Neural cell (in vitro differentiated cells): ENCODE measurements around the gene SNRPB. TPM values are rescaled to one million over a fixed set of nuclear protein-coding genes. Genes with fewer than 3 reads are reported as not detected.

Experiments
- H2AFZ ChIP-seq: fragments of 200-600, 300-800 bp; sonication (generic), shearing (Covaris generic); 2 replicates; pipeline ENCODE4 v1.6.0; 2014; ENCODE audit warnings: low read depth, mild to moderate bottlenecking, antibody characterized with exemption, low read length, moderate library complexity
- H3F3A ChIP-seq: fragments of 200-600 bp; shearing (Covaris generic); 2 replicates; pipeline ENCODE4 v1.6.1; 2016; ENCODE audit warnings: mild to moderate bottlenecking, moderate library complexity, mixed read lengths, antibody characterized with exemption, low read length; ENCODE audit not compliant: insufficient read depth, poor library complexity, severe bottlenecking
- H3K27ac ChIP-seq: fragments of 200-600, 300-800 bp; sonication (generic), shearing (Covaris generic); 2 replicates; pipeline ENCODE4 v1.5.1; 2014; ENCODE audit warnings: mild to moderate bottlenecking, low read length, moderate library complexity
- H3K27me3 ChIP-seq: fragments of 300-800, 200-600 bp; sonication (generic), shearing (Covaris generic); 2 replicates; pipeline ENCODE4 v1.6.0; 2014; ENCODE audit warnings: mild to moderate bottlenecking, low read depth, low read length, moderate library complexity; ENCODE audit not compliant: insufficient read depth
- H3K36me3 ChIP-seq: fragments of 300-800, 200-600 bp; sonication (generic), shearing (Covaris generic); 2 replicates; pipeline ENCODE4 v1.5.1; 2014; ENCODE audit warnings: mild to moderate bottlenecking, antibody characterized with exemption, low read length, moderate library complexity; ENCODE audit not compliant: insufficient read depth
- H3K4me2 ChIP-seq: fragments of 300-800, 200-600 bp; sonication (generic), shearing (Covaris generic); 2 replicates; pipeline ENCODE4 v1.6.0; 2014; ENCODE audit warnings: mild to moderate bottlenecking, low read length
- H3K4me3 ChIP-seq: fragments of 300-800, 200-600 bp; sonication (generic), shearing (Covaris generic); 2 replicates; pipeline ENCODE4 v1.5.1; 2014; ENCODE audit warnings: mild to moderate bottlenecking, low read length, moderate library complexity
- H3K79me2 ChIP-seq: fragments of 200-600 bp; shearing (Covaris generic); replicated peaks from 2 replicates; pipeline ENCODE4 v1.6.0; 2014; ENCODE audit warnings: mild to moderate bottlenecking, low read length, moderate library complexity; ENCODE audit not compliant: insufficient read depth
- H3K9ac ChIP-seq: fragments of 300-800, 200-600 bp; sonication (generic), shearing (Covaris generic); 2 replicates; pipeline ENCODE4 v1.6.1; 2016; ENCODE audit warnings: mild to moderate bottlenecking, low read length, mixed read lengths
- H3K9me2 ChIP-seq: fragments of 200-600 bp; shearing (Covaris generic); 2 replicates; pipeline ENCODE4 v1.6.1; 2016; ENCODE audit warnings: mild to moderate bottlenecking, low read length, mixed read lengths; ENCODE audit not compliant: insufficient read depth
- H3K9me3 ChIP-seq: fragments of 200-600, 300-800 bp; sonication (generic), shearing (Covaris generic); 2 replicates; pipeline ENCODE4 v1.6.1; 2016; ENCODE audit warnings: mild to moderate bottlenecking, mixed run types, low read length, moderate library complexity, mixed read lengths
- H4K20me1 ChIP-seq: fragments of 200-600 bp; shearing (Covaris generic); 2 replicates; pipeline ENCODE4 v1.6.1; 2016; ENCODE audit warnings: mild to moderate bottlenecking, mixed run types; ENCODE audit not compliant: insufficient read depth
- EP300 ChIP-seq: fragments of 450-650 bp; conservative IDR thresholded peaks from 2 replicates; pipeline ENCODE4 v1.6.1; 2014; ENCODE audit warnings: antibody characterized with exemption, mild to moderate bottlenecking, moderate library complexity; ENCODE audit not compliant: poor library complexity, severe bottlenecking
- EZH2 ChIP-seq: fragments of 200-600, 300-800 bp; shearing (Covaris generic), sonication (generic); IDR thresholded peaks from 2 replicates; pipeline ENCODE4 v1.6.1; 2014; ENCODE audit warnings: antibody characterized with exemption, low read length, borderline replicate concordance, mild to moderate bottlenecking; ENCODE audit not compliant: insufficient read depth, poor library complexity, severe bottlenecking
- MXI1 ChIP-seq: fragments of 450-650 bp; conservative IDR thresholded peaks from 2 replicates; pipeline ENCODE4 v1.6.1; 2014; ENCODE audit warnings: antibody characterized with exemption, mild to moderate bottlenecking; ENCODE audit not compliant: poor library complexity, severe bottlenecking
- POLR2AphosphoS5 ChIP-seq: IDR thresholded peaks from 2 replicates; pipeline ENCODE4 v1.6.1; 2012
- RAD21 ChIP-seq: fragments of 450-650 bp; conservative IDR thresholded peaks from 2 replicates; pipeline ENCODE4 v1.6.1; 2014; ENCODE audit warnings: antibody characterized with exemption, mild to moderate bottlenecking, moderate library complexity
- SMC3 ChIP-seq: fragments of 450-650 bp; conservative IDR thresholded peaks from 2 replicates; pipeline ENCODE4 v1.6.1; 2014; ENCODE audit warnings: antibody characterized with exemption, mild to moderate bottlenecking, moderate library complexity; ENCODE audit not compliant: poor library complexity
- TAF1 ChIP-seq: IDR thresholded peaks from 2 replicates; pipeline ENCODE4 v1.6.1; 2012; ENCODE audit warnings: low read depth
- polyA plus RNA-seq: library from polyadenylated mRNA; depleted of rRNA; stranded (reverse); fragments of >200 nt; gene quantifications from 2 replicates; pipeline ENCODE4 v1.2.3, GENCODE V29; 2014
- TF ChIP-seq, protein P1 (sequence below): IDR thresholded peaks from 2 replicates; pipeline ENCODE4 v1.6.1; 2012; ENCODE audit warnings: borderline replicate concordance
- TF ChIP-seq, protein P2 (sequence below): fragments of 450-650 bp; IDR thresholded peaks from 2 replicates; pipeline ENCODE4 v1.5.1; 2014; ENCODE audit warnings: antibody characterized with exemption, mild to moderate bottlenecking, moderate library complexity; ENCODE audit not compliant: poor library complexity, severe bottlenecking

The SNRPB gene
- polyA plus RNA-seq, 1 donor from 2014 or later = 289 TPM

DNA sequence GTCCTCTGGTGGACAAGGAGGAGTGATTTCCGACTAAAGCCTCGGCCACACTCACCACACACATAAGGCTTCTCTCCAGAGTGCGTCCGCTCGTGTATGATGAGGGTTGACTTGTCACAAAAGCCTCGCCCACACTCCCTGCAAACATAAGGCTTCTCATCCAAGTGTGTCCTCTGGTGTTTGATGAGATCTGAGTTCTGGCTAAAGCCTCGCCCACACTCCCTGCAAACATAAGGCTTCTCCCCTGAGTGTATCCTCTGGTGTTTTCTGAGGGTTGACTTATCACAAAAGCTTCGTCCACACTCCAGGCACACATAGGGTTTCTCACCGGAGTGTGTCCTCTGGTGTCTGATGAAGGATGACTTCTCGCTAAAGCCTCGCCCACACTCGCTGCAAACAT, 12.9 kb upstream of the SNRPB start:
- H4K20me1 ChIP-seq = no peaks in the 10 kb centered on the region
- no peaks in the 10 kb centered on the region for H3K27me3 ChIP-seq
- no peak overlapping the region for H2AFZ ChIP-seq
- H3K36me3 ChIP-seq = peaks cover 16% of the 10 kb centered on the region
- H3K27ac ChIP-seq = no peak overlapping the region
- TF ChIP-seq, protein P1, sequence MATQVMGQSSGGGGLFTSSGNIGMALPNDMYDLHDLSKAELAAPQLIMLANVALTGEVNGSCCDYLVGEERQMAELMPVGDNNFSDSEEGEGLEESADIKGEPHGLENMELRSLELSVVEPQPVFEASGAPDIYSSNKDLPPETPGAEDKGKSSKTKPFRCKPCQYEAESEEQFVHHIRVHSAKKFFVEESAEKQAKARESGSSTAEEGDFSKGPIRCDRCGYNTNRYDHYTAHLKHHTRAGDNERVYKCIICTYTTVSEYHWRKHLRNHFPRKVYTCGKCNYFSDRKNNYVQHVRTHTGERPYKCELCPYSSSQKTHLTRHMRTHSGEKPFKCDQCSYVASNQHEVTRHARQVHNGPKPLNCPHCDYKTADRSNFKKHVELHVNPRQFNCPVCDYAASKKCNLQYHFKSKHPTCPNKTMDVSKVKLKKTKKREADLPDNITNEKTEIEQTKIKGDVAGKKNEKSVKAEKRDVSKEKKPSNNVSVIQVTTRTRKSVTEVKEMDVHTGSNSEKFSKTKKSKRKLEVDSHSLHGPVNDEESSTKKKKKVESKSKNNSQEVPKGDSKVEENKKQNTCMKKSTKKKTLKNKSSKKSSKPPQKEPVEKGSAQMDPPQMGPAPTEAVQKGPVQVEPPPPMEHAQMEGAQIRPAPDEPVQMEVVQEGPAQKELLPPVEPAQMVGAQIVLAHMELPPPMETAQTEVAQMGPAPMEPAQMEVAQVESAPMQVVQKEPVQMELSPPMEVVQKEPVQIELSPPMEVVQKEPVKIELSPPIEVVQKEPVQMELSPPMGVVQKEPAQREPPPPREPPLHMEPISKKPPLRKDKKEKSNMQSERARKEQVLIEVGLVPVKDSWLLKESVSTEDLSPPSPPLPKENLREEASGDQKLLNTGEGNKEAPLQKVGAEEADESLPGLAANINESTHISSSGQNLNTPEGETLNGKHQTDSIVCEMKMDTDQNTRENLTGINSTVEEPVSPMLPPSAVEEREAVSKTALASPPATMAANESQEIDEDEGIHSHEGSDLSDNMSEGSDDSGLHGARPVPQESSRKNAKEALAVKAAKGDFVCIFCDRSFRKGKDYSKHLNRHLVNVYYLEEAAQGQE = no peak
- TF ChIP-seq EP300 (no peak), EZH2 (no peak), RAD21 (no peak), SMC3 (no peak), POLR2AphosphoS5 (no peak), TAF1 (no peak), MXI1 (no peak)
- TF ChIP-seq, protein P2, sequence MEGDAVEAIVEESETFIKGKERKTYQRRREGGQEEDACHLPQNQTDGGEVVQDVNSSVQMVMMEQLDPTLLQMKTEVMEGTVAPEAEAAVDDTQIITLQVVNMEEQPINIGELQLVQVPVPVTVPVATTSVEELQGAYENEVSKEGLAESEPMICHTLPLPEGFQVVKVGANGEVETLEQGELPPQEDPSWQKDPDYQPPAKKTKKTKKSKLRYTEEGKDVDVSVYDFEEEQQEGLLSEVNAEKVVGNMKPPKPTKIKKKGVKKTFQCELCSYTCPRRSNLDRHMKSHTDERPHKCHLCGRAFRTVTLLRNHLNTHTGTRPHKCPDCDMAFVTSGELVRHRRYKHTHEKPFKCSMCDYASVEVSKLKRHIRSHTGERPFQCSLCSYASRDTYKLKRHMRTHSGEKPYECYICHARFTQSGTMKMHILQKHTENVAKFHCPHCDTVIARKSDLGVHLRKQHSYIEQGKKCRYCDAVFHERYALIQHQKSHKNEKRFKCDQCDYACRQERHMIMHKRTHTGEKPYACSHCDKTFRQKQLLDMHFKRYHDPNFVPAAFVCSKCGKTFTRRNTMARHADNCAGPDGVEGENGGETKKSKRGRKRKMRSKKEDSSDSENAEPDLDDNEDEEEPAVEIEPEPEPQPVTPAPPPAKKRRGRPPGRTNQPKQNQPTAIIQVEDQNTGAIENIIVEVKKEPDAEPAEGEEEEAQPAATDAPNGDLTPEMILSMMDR = no peak
- no peak overlapping the region for H3K4me3 ChIP-seq
- no peaks in the 10 kb centered on the region for H3K9me3 ChIP-seq
- no peaks in the 10 kb centered on the region for H3F3A ChIP-seq
- H3K9ac ChIP-seq = no peak overlapping the region
- no peak overlapping the region for H3K4me2 ChIP-seq
- no peaks in the 10 kb centered on the region for H3K9me2 ChIP-seq
- no peaks in the 10 kb centered on the region for H3K79me2 ChIP-seq

DNA sequence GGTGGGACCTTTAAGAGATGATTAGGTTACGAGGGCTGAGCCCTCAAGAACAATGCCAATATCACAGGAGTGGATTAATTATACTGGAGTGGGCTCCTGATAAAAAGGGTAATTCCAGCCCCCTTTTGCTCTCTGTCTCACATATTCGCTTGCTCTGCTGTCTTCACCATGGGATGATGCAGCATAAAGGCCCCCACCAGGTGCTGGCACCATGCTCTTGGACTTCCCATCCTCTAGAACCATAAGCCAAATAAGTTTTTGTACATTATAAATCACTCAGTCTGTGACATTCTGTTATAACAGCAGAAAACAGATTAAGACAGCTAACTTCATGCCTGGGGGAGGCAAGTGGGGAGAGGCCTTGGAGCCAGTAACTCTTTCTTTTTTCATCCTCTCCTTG, 9.8 kb upstream of the SNRPB start:
- no peak overlapping the region for H3K27ac ChIP-seq
- no peaks in the 10 kb centered on the region for H3K79me2 ChIP-seq
- H3F3A ChIP-seq = no peaks in the 10 kb centered on the region
- no peak overlapping the region for H2AFZ ChIP-seq
- no peaks in the 10 kb centered on the region for H3K9me3 ChIP-seq
- H3K27me3 ChIP-seq = no peaks in the 10 kb centered on the region
- TF ChIP-seq EP300 (no peak), EZH2 (no peak), SMC3 (no peak), POLR2AphosphoS5 (no peak), RAD21 (no peak), TAF1 (no peak), MXI1 (no peak)
- TF ChIP-seq, protein P2 = no peak
- TF ChIP-seq, protein P1 = no peak
- H3K36me3 ChIP-seq = peaks cover 8% of the 10 kb centered on the region
- no peak overlapping the region for H3K4me3 ChIP-seq
- no peak overlapping the region for H3K4me2 ChIP-seq
- H4K20me1 ChIP-seq = no peaks in the 10 kb centered on the region
- no peak overlapping the region for H3K9ac ChIP-seq
- no peaks in the 10 kb centered on the region for H3K9me2 ChIP-seq
